DND-41 (cell line): ENCODE results near the gene ITPRIPL2.

Experiments used
- CTCF ChIP-seq: IDR thresholded peaks from 2 replicates; pipeline ENCODE4 v1.5.1; 2012; ENCODE audit warnings: borderline replicate concordance, low read length, moderate library complexity, mild to moderate bottlenecking; ENCODE audit not compliant: poor library complexity, severe bottlenecking; ENCODE audit errors: extremely low read depth
- EZH2 ChIP-seq: IDR thresholded peaks from 3 replicates; pipeline ENCODE4 v1.6.1; 2012; ENCODE audit warnings: borderline replicate concordance, low read depth, mild to moderate bottlenecking, moderate library complexity, low read length, inconsistent platforms; ENCODE audit not compliant: severe bottlenecking

- TF ChIP-seq CTCF (no peak), EZH2 (no peak)
Observed at GRCh38 chr16:19114359-19115147, 789 bp downstream of the ITPRIPL2 start.
